Tibial artery (tissue), 4 donors: ENCODE data around the gene SPTY2D1.
"Not testable (repeated sequence)": the region's sequence is repeated elsewhere in the genome, so short reads cannot be mapped to it uniquely, and the experiment has no call there.

Experiments
- DNase-seq, 2 donors: peaks; one replicate each; pipeline ENCODE4 v3.0.0-alpha.2; 2019
- H3K27ac ChIP-seq, 2 donors: fragments of 200-600 bp; sonication (generic) in 1 of 2; 1 replicate in 1 of 2; 2 replicates in 1 of 2; pipeline ENCODE4 v1.5.1; 2018 to 2019; ENCODE audit warnings: mild to moderate bottlenecking in 1 of 2
- H3K27me3 ChIP-seq, 2 donors: fragments of 200-600 bp; sonication (generic) in 1 of 2; one replicate each; pipeline versions ENCODE4 v1.5.1 to v1.6.0; 2016 to 2019
- H3K36me3 ChIP-seq, 3 donors: fragments of 200-600 bp; sonication (generic) in 2 of 3; one replicate each; pipeline ENCODE4 v1.5.1; 2016 to 2019; ENCODE audit warnings: mild to moderate bottlenecking in 2 of 3
- H3K4me1 ChIP-seq, 4 donors: fragments of 200-600 bp; sonication (generic) in 2 of 4; 1 replicate in 3 of 4; 2 replicates in 1 of 4; pipeline ENCODE4 v1.5.1; 2016 to 2019
- H3K4me3 ChIP-seq, 2 donors: fragments of 200-600 bp; sonication (generic) in 1 of 2; 1 replicate in 1 of 2; 2 replicates in 1 of 2; pipeline ENCODE4 v1.5.1; 2018 to 2019; ENCODE audit warnings: mild to moderate bottlenecking in 2 of 2
- H3K9me3 ChIP-seq, 3 donors: fragments of 200-600 bp; sonication (generic) in 1 of 3; one replicate each; pipeline ENCODE4 v1.5.1; 2016 to 2019
- intact Hi-C: fragments of 100-400 bp; cut with DNase I; formaldehyde crosslinking; loops from one replicate; pipeline ENCODE4 v1.15.0; 2023; ENCODE audit warnings: low total_unique reads
- TF ChIP-seq, protein P1 (sequence below), 2 experiments: fragments of 200-600 bp in 1 of 2; fragments of 450-650 bp in 1 of 2; IDR thresholded peaks; one replicate each; pipeline ENCODE4 v1.5.1; 2017 to 2019; ENCODE audit warnings: antibody characterized with exemption in 2 of 2, mild to moderate bottlenecking in 1 of 2, moderate library complexity in 1 of 2

Gene SPTY2D1

DNA sequence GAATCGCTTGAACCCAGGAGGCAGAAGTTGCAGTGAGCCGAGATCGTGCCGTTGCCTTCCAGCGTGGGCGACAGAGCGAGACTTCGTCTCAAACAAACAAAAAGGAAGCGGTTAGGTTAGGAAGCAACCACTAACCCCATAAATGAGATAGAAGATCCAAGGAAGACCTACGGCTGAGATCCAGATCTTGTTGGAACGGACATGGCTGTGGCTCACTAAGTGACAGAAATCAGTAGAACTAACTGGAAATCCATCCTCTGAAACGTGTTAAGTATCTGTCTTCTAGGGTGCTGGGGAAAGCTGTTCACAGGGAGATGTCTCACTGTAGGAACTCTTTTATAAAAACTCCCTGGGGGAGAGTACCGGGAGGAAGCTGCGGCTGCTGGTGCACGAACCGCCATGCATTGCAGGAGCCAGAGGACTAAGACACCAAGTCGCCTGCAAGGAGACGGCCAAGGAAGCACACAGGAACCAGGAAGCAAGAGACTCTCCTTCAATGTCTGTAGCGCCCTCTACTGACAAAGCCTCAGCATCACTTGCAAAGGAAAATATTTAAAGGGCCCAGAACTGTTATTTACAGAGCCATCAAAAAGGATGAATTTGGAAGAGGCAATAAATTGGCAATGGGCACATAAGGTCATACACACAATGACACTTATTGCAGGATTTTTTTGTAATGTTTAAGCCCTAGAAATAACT is 16.9 kb upstream of the SPTY2D1 start:
- H3K27ac ChIP-seq: no peak overlapping the region
- no peaks in the 10 kb centered on the region for H3K27me3 ChIP-seq
- H3K9me3 ChIP-seq: no peaks in the 10 kb centered on the region
- TF ChIP-seq, protein P1, sequence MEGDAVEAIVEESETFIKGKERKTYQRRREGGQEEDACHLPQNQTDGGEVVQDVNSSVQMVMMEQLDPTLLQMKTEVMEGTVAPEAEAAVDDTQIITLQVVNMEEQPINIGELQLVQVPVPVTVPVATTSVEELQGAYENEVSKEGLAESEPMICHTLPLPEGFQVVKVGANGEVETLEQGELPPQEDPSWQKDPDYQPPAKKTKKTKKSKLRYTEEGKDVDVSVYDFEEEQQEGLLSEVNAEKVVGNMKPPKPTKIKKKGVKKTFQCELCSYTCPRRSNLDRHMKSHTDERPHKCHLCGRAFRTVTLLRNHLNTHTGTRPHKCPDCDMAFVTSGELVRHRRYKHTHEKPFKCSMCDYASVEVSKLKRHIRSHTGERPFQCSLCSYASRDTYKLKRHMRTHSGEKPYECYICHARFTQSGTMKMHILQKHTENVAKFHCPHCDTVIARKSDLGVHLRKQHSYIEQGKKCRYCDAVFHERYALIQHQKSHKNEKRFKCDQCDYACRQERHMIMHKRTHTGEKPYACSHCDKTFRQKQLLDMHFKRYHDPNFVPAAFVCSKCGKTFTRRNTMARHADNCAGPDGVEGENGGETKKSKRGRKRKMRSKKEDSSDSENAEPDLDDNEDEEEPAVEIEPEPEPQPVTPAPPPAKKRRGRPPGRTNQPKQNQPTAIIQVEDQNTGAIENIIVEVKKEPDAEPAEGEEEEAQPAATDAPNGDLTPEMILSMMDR (IDR thresholded peaks at IDR 0.05): peak; percentile 34 to 43
- DNase-seq: peak in 1 of 2 donors; percentile 23
- no peak overlapping the region for H3K4me3 ChIP-seq
- intact Hi-C loops: no loop called here
- no peaks in the 10 kb centered on the region for H3K4me1 ChIP-seq
- H3K36me3 ChIP-seq: no peaks in the 10 kb centered on the region

DNA sequence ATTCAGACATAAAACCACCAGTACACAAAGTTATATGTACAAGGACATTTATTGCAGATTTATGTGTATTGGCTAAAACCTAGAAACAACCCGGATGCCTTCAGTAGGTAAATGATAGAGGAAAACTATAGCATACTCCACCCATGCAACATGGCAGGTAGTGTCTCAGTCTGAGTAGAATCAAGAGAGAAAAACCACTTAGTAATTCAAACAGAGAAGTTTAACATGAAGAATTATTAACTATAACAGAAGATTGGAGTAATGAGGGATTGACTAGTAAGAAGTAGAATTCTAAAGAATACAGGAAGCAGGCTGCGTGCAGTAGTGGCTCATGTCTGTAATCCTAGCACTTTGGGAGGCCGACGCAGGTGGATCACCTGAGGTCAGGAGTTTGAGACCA is 16.2 kb upstream of the SPTY2D1 start:
- Histone ChIP-seq H3K4me1 (no peaks in the 10 kb centered on the region), H3K27ac (no peak overlapping the region), H3K9me3 (no peaks in the 10 kb centered on the region), H3K27me3 (no peaks in the 10 kb centered on the region), H3K36me3 (no peaks in the 10 kb centered on the region), H3K4me3 (no peak overlapping the region)
- intact Hi-C loops: no loop called here
- TF ChIP-seq, protein P1 (IDR thresholded peaks at IDR 0.05): no peak
- DNase-seq: no peak

DNA sequence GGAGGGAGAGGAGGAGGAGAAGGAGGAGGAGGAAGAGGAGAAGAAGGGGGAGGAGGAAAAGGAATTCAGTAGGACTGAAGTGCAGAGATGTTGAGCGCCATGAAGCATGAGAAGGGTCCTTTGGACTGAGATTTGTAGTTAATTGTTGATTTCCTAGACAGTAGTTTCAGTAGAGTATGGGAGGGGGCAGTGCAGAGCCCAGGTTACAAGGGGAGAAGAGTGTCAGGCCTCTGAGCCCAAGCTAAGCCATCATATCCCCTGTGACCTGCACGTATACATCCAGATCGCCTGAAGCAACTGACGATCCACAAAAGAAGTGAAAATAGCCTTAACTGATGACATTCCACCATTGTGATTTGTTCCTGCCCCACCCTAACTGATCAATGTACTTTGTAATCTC is 8.9 kb upstream of the SPTY2D1 start:
- H3K4me1 ChIP-seq, H3K27me3 ChIP-seq, H3K9me3 ChIP-seq, DNase-seq, H3K27ac ChIP-seq, intact Hi-C loops, H3K4me3 ChIP-seq, H3K36me3 ChIP-seq: not testable (repeated sequence)

DNA sequence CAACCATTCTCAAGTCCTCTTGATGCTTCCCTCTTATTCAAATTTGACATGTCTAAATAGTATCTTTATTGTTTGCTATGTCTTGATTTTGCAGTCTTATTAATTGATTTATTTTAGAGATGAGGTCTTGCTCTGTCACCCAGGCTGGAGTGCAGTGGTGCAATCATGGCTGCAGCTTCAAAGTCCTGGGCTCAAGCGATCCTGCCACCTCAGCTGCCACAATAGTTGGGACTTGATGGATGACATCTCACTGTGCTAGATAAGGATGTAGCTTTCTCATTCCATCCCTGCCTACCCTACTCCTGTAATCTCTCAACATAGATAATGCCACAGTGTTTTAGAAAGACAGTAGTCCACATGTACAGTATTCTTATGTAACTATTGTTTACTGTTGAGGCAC is 7.5 kb upstream of the SPTY2D1 start:
- Histone ChIP-seq H3K4me1 (no peaks in the 10 kb centered on the region), H3K36me3 (no peaks in the 10 kb centered on the region), H3K27ac (no peak overlapping the region), H3K27me3 (peaks cover 0 to 3% of the 10 kb centered on the region in 2 donors), H3K4me3 (no peak overlapping the region), H3K9me3 (no peaks in the 10 kb centered on the region)
- DNase-seq: no peak
- TF ChIP-seq, protein P1 (IDR thresholded peaks at IDR 0.05): no peak
- intact Hi-C loops: no loop called here

DNA sequence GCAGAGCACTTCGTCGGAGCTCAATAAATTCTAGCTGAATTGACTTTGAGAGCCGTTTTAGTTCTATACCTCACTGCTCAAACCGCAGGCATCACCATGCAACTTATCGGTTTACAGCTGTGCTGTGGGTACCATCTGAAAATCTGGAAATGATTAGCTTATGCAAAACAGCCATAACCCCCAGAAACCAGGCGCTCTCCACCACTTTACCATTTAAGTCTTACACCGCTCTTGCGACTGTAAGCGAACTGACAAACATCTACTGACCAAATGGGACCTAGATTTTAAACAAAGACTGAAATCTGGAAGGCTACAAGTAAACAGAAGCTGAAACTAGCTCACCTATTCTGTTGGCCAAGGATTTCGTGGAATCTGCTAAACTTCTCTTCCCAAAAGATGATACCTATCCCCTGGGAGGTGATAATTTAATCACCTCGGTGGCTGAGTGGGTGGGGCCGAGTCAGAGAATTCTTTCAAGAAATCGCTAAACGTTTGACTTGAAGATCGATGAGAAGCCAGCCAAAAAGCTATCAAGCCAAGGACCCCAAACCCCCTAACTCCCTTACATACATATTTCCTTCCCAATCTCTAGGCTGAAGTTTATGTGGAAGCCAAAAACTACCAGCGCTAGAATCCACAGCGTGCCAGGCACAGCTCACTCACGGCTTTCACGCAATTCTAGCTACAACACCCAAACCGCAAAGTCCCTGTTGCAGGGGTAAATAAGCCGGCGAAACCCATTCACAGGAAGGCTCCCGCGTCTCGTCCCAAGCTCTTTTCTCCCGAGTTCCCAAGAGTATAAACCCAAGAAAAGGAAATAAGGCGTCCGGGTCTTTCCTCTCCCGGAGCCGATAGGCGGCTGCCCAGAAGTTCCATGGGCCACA is 644 bp downstream of the SPTY2D1 start:
- Histone ChIP-seq H3K9me3 (no peaks in the 10 kb centered on the region), H3K27me3 (no peaks in the 10 kb centered on the region), H3K4me3 (peak overlapping the region; percentile 75 to 96), H3K27ac (peak overlapping the region; percentile 95 to 98), H3K4me1 (peaks cover 0 to 31% (median 20%) of the 10 kb centered on the region in 4 donors), H3K36me3 (no peaks in the 10 kb centered on the region)
- TF ChIP-seq, protein P1 (IDR thresholded peaks at IDR 0.05): no peak
- intact Hi-C loops: loop anchor here (5.0 to 10.0 kb wide), 4 partner anchors 49 to 239 kb away; partner anchors contain the start of genes LDHA, TSG101 and UEVLD
- no peak for DNase-seq

DNA sequence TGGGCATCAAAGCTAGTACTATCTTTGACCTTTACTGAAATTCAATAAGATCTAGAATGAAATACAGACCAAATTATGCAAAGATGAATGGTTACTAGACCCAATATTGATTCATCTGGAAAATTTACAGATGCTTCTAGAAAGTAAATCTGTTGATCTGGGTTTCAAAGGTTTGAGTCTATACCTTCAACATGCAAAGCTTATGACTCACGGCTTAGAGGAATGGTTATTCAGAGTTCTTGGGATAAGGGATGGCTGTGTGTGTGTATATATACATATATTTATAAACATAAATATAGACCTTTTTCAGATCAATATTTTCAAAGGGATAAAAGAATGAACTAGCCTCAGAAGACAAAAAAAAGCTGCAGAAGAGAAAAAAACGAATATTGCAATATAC is 1.3 kb downstream of the SPTY2D1 start:
- TF ChIP-seq, protein P1 (IDR thresholded peaks at IDR 0.05): no peak
- H3K4me1 ChIP-seq: peaks cover 0 to 35% (median 20%) of the 10 kb centered on the region in 4 donors
- no peaks in the 10 kb centered on the region for H3K27me3 ChIP-seq
- no peak for DNase-seq
- H3K9me3 ChIP-seq: no peaks in the 10 kb centered on the region
- H3K4me3 ChIP-seq: peak overlapping the region; percentile 75 to 96
- H3K36me3 ChIP-seq: no peaks in the 10 kb centered on the region
- intact Hi-C loops: loop anchor here (5.0 to 10.0 kb wide), 4 partner anchors 48 to 238 kb away; partner anchors contain the start of genes LDHA, TSG101 and UEVLD
- H3K27ac ChIP-seq: peak overlapping the region in 1 of 2 donors; percentile 98
